ENCODE measurements around the gene CD300E.
"Not testable (repeated sequence)": the region's sequence is repeated elsewhere in the genome, so short reads cannot be mapped to it uniquely, and the experiment has no call there.

The CD300E gene, protein sequence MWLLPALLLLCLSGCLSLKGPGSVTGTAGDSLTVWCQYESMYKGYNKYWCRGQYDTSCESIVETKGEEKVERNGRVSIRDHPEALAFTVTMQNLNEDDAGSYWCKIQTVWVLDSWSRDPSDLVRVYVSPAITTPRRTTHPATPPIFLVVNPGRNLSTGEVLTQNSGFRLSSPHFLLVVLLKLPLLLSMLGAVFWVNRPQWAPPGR

GRCh38 chr17:74623693-74624093 is at the start of gene CD300E:
Gene CD300E (minus strand): TSS chr17:74623738. CDS start chr17:74623621, 117 bp downstream.
- DNase-seq (ENCODE audit: low spot score): no peak

DNA sequence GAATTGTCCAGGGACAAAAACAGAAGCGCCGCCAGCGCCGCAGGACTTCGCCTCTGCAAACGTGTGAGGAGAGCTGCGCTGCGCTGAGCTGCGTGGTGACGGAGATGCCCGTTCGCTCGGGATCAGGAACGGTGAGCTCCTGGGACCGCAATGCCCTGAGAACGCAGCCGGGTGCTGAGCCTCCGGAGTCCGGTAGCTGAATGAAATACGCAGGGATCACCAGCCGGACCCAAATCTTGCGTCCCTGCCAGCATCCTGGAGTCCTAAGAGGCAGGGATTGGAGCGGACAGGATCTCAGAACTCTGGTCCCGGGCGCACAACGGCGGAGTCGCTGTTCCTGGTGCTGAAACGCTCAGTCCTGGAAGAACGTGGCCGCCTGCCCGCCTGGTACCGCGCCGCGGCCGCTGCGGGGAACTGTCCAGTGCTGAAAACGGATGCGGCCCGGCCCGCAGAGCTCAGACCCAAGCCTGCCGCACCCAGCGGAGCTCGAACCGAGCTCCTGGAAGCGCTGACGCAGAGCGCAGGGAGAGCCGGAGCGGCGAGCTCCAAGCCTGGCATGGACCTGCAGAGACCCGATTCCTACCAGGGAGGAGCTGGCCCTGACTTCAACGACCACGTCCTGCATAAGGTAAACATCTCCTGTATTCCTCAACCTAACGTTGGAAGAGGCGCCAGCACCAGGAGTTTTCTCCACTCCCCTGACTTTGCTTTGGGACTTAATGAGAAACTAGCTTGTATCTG is 47.7 kb upstream of the CD300E start:
- peak; percentile 67 for DNase-seq (ENCODE audit: low spot score)

DNA sequence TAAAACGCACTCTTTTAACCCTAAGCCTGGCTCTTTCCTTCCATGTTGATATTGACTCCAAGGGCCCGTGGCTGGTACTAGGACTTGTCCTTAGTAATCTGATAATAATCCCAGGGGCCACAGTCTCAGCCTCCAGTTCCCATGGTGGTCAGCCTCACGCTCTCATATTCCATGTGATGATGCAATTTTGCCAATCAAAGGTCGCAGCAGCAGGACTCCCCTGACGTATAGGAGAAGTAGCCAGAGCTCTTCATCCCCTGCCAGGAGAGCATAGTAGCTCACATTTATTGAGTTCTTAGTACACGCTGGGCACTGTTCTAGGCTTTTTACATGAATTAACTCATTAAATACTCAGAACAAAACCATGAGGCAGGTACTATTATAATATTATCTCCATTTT is 46.8 kb upstream of the CD300E start:
- DNase-seq (ENCODE audit: low spot score): peak; percentile 23

GRCh38 chr17:74663561-74663960 is 40.0 kb upstream of the CD300E start:
- DNase-seq (ENCODE audit: low spot score): no peak

DNA sequence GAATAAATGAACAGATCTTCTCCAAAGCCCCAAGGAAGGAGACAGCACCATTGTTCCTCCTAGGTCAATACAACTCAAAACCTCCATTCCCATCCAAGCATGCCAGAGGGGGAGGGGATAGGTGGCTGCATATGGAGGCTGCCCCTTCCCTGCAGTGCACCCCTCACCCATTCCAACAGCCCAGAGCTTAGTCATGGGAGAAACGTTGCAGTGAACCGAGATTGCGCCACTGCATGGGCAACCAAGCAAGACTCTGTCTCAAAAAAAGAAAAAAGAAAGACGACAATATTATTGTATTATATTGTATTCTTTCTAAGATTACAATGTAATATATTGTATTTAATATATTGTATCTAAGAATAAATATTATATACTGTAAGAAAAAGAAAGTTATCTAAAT is 36.4 kb upstream of the CD300E start:
- peak; percentile 12 for DNase-seq (ENCODE audit: low spot score)

GRCh38 chr17:74658620-74659019 is 35.1 kb upstream of the CD300E start:
- no peak for DNase-seq (ENCODE audit: low spot score)

DNA sequence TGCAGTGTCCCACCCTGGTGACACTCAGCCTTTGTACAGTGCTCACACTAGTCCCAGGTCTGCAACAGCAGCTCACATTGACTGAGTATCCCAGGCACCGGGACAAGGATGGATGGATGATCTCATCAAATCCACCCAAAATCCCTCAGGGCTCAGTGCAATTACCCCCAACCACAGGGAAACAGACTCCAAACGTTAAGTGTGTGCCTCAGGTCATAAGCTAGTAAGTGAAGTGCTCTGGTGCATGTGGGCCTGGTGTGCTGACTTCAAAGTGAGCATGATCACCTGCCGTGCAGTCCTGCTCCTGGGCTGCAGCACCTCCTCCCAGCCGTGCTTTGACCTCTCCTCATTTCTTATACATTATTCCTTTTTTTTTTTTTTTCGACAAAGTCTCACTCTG is 31.2 kb upstream of the CD300E start:
- peak; percentile 36 for DNase-seq (ENCODE audit: low spot score)

DNA sequence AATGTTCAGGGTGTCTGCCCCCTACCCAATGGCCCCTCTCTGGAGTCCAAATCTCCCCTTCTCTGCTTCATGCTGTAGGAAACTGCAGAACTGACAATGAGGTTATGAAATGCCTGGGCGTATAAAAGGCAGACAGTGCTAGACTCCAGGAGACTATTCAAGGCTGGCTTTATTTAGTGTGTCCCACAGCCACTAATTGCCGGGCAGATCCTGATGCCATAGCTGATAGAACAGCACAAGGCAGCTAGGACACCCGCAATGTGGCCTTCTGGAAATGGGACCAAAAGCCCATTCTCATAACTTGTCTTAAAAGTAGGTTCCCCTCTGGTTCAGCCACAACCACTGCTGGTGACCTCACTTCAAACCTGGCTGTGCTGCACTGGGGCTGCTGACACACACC is 28.5 kb upstream of the CD300E start:
- DNase-seq (ENCODE audit: low spot score): no peak

GRCh38 chr17:74649909-74650308 is 26.4 kb upstream of the CD300E start:
- no peak for DNase-seq (ENCODE audit: low spot score)

DNA sequence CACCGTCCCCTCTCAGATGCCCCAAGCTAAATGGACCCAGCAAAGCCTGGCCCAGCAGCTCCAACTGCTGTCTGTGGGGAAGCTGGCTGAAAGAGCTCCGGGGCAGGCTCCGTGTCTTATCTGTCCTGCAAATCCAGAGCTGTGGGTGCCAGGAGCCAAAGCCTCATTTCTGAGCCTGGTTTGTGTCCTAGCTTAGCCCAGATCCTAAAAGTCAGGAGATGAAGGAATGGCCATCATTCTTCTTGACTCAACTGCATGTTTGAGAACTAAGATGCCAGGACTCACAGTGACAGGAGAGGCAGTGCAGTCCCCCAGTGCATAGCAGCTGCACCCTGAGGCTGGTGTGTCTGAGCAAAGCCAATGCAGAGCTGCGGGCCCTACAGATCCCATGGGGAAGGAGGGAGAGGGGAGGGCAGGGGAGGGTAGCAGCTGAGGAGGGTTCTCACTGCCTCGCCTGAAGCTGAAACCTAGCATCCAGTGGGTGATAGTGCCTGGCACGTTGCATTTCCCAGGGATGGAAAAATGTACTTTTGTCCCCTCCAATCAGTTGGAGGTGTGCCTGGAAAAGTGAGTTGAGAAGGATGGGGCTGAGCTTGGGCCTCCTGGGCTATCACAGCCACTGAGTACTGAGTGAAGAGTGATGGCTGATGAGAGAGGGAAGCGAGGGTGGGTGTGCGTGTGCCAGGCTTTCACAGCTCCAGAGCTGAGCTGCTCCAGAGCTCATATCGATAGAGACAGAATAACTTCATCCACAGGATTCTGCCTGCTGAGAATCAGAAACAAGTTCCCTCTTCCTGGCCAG is 24.5 kb upstream of the CD300E start:
- no peak for DNase-seq (ENCODE audit: low spot score)

- peak; percentile 65 for DNase-seq (ENCODE audit: low spot score)
Observed at GRCh38 chr17:74646231-74646630, 22.7 kb upstream of the CD300E start.

DNA sequence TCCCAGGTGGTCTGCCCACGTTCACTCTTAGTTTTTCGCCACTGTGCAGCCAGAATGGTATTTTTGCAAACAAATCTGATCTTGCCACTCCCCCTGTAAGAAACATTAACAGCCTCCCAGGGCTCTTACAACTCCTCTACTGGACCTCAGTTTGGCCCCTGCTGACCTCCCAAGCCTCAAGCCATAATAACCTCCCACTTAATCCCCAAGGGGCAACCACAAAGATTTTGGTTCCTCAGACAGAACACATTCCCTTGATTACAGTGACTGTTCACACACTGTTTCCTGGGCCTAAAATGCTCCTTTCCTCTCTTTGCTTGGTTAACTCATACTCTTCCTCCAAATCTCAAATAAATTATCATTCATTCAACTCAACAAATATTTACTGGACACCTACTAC is 21.5 kb upstream of the CD300E start:
- DNase-seq (ENCODE audit: low spot score): no peak

DNA sequence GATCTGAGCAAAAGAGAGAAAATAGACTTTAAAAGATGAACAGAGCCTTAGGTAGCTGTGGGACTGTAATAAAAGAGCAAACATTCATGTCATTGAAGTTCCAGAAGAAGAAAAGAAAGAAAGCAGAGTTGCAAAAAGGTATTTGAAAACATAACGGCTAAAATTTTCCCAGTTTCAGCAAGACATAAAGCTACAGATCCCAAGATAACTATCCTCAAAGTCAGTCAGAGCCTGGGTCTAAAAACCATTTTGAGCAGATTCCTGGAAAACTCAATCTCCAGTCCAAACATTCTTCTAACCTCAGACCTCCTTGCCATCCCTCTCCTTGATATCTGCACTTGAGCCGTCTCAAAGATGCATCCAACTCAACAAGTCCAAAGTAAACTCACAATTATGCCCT is 20.9 kb upstream of the CD300E start:
- no peak for DNase-seq (ENCODE audit: low spot score)

DNA sequence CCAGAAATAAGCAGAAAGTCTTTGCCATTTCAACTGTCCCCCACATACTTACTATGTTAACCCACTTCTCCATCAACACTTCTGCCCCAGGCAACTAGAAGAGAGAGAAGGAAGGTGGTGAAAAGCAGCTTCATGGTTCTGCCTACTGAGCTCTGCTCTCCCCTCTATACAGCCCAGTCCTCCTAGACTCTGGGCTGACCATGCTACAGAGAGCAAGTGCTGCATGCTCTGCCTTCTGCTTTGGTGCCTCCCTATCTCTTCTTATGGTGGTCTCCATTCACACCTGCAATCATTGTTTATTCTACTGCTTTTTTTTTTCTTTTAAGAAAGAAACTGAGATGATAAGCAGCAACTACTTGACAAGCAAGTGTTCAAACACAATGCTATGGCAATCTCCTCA is 20.3 kb upstream of the CD300E start:
- no peak for DNase-seq (ENCODE audit: low spot score)

DNA sequence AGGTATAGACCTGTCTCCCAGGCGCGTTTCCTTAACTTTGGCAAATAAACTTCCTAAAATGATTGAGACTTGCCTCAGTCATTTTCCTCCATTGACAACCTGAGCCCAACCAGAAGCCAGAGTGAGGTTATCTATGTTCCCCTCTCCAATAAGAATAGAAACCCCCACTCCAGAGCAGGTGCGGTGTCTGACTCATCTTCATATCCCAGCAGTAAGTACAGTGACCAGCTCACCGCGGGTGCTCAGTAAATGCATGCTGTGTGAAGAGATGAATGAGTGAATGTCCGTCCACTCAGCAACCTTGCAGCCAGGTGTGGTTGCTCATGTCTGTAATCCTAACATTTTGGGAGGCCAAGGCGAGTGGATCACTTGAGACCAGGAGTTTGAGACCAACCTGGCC is 19.5 kb upstream of the CD300E start:
- DNase-seq (ENCODE audit: low spot score): no peak

- no peak for DNase-seq (ENCODE audit: low spot score)
Observed at GRCh38 chr17:74642556-74642955, 19.0 kb upstream of the CD300E start.

DNA sequence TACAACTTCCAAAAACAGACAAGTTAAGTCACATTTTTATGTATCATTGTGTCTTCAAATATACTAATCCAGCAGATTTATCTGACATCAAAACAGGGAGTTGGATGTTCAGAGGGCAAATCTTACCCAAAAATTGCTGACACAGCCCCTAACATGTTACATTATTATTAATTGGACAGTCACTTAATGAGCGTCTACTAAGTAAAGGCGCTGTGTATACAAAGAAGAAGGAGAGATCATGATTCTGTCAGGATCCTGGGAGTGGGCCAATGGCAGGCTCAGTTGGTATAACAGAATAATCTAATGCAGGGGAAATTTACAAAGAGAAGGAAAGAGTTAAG is 18.4 kb upstream of the CD300E start:
- DNase-seq (ENCODE audit: low spot score): no peak

DNA sequence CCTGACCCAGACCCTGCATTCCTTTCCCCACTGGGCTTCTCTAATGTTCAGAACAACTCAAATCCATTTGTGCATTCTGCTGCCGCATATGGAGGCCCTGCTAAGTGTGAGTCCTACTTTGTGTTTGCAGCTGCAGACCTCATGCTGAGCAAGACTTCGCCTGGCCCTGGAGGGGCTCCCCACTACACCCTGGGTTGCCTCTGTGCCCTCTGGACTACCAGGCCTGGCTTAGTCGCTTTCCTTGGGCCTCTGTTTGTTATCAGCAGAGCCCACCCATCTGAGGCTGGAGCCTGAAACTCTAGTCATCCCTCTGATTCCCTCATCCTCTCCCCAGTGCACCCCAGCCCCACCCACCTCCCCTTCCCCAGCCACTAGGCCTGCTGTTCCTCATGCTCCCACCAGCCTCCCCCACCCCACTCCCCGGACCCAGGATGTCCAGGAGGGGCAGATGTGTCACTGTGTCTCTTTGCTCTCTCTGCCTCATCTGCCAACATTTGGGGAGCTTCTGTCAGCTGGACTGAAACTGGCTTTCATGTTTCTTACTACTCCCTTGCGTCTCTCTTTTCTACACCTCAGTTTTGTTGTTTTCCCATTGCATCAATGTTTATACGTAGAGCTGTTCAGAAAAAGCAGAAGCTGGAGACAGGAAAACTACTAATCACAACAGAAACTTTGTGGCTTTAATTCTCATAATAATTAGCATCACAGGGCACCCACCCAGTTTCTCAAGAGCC is 17.9 kb upstream of the CD300E start:
- no peak for DNase-seq (ENCODE audit: low spot score)

DNA sequence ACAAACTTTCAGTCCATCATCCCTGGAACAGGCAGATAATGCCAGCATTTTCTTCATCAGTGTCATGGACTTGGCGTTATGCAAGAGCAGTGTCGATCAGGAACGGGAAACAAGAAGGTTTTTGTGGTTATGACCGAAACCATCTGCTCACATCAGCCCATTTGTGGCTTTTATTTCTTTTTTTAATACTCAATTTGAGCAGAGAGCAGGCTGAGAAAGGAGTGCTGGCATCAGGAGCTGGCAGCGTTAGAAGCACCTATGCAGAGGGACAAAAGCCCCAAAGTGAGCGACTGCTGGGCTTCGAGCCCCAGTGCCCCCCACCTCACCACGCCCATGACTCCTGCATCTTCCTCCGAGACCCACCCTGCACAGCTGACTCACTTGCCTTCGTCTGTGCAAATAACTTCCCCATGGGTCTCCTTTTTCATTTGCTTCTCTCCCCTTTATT is 16.2 kb upstream of the CD300E start:
- DNase-seq (ENCODE audit: low spot score): no peak

DNA sequence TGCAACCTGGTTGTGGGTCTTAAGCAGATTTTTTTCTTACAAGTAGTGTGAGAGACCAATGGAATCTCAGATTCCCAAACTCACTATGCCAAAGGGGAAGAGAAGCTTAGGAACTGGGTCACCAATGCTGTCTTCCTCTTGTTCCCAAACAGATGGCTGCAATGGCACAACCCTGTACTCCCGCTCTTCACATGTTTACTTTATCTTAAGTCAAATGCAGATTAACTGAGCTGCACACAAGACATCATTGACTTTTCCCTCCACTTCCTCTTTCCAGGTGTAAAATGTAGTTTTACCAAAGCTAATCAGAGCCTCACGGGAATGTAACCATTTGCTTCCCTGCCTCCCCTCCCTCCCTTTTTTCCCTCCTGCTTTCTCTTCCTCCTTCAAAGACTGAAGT is 14.4 kb upstream of the CD300E start:
- no peak for DNase-seq (ENCODE audit: low spot score)

GRCh38 chr17:74637265-74637664 is 13.7 kb upstream of the CD300E start:
- DNase-seq (ENCODE audit: low spot score): no peak

DNA sequence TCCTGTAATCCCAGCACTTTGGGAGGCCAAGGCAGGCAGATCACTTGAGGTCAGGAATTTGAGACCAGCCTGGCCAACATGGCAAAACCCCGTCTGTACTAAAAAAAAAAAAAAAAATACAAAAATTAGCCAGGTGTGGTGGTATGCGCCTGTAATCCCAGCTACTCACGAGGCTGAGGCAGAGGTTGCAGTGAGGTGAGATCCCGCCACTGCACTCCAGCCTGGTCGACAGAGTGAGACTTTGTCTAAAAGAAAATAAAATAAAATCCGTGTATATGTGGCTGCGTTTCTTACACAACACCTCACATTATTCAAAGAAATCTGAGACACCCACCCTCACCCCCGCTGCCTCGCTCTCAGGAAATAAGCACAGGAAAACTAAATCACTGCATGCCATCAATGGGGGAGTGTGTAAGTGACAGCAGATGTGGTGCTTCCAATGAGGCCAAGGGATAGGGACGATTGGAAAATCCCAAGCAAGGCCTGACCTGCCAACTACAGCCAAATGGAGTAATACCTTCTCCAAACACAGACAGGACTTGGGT is 13.1 kb upstream of the CD300E start:
- DNase-seq (ENCODE audit: low spot score): not testable (repeated sequence)
